Thyroid gland (tissue), 4 donors: ENCODE data around the gene CDKN2A. TPM values are rescaled to one million over a fixed set of nuclear protein-coding genes. Genes with fewer than 3 reads are reported as not detected.

Experiments
- DNase-seq, 2 donors: peaks; one replicate each; pipeline ENCODE4 v3.0.0-alpha.2; 2019
- H3K27ac ChIP-seq, 3 donors: fragments of 200-600 bp; sonication (generic); 1 replicate in 2 of 3; 2 replicates in 1 of 3; pipeline ENCODE4 v1.5.1; 2016 to 2019; ENCODE audit warnings: mild to moderate bottlenecking in 1 of 3, moderate library complexity in 1 of 3
- H3K27me3 ChIP-seq: fragments of 200-600 bp; sonication (generic); one replicate; pipeline ENCODE4 v1.5.1; 2019
- H3K36me3 ChIP-seq, 2 donors: fragments of 200-600 bp; sonication (generic); one replicate each; pipeline ENCODE4 v1.5.1; 2016 to 2019
- H3K4me1 ChIP-seq, 2 donors: fragments of 200-600 bp; sonication (generic); one replicate each; pipeline ENCODE4 v1.5.1; 2017 to 2019
- H3K4me3 ChIP-seq, 3 donors: fragments of 200-600 bp; sonication (generic); replicated peaks in 1 of 3; 1 replicate in 2 of 3; 2 replicates in 1 of 3; pipeline ENCODE4 v1.5.1; 2016; ENCODE audit warnings: mild to moderate bottlenecking in 1 of 3
- H3K9me3 ChIP-seq: fragments of 200-600 bp; sonication (generic); one replicate; pipeline ENCODE4 v1.5.1; 2017
- POLR2A ChIP-seq, 2 donors: fragments of 450-650 bp; IDR thresholded peaks; one replicate each; pipeline ENCODE4 v1.6.1; 2017; ENCODE audit warnings: antibody characterized with exemption in 2 of 2, mild to moderate bottlenecking in 2 of 2, moderate library complexity in 1 of 2
- WGBS, 2 donors: methylation state at CpG; one replicate each; pipeline ENCODE4 v1.1.5; 2017; 5-methylcytosine and 5-hydroxymethylcytosine counted together
- intact Hi-C: fragments of 100-400 bp; cut with DNase I; formaldehyde crosslinking; loops from one replicate; pipeline ENCODE4 v1.15.1; 2023
- total RNA-seq, 4 donors: library from RNA; depleted of rRNA; stranded (reverse); fragments of >200 nt; gene quantifications; one replicate each; pipeline ENCODE4 v1.2.3, GENCODE V29; 2016
- TF ChIP-seq, protein P1 (sequence below), 6 experiments: fragments of 200-600 bp in 3 of 6; fragments of 450-650 bp in 3 of 6; sonication (generic) in 3 of 6; IDR thresholded peaks; one replicate each; pipeline ENCODE4 v1.5.1; 2016 to 2019; ENCODE audit warnings: antibody characterized with exemption in 6 of 6, mild to moderate bottlenecking in 2 of 6, inconsistent platforms in 1 of 6, moderate library complexity in 1 of 6

Gene CDKN2A
- total RNA-seq, 4 donors from 2014 or later = 1.9 to 2.3 (median 2.1) TPM; not detected in 1

DNA sequence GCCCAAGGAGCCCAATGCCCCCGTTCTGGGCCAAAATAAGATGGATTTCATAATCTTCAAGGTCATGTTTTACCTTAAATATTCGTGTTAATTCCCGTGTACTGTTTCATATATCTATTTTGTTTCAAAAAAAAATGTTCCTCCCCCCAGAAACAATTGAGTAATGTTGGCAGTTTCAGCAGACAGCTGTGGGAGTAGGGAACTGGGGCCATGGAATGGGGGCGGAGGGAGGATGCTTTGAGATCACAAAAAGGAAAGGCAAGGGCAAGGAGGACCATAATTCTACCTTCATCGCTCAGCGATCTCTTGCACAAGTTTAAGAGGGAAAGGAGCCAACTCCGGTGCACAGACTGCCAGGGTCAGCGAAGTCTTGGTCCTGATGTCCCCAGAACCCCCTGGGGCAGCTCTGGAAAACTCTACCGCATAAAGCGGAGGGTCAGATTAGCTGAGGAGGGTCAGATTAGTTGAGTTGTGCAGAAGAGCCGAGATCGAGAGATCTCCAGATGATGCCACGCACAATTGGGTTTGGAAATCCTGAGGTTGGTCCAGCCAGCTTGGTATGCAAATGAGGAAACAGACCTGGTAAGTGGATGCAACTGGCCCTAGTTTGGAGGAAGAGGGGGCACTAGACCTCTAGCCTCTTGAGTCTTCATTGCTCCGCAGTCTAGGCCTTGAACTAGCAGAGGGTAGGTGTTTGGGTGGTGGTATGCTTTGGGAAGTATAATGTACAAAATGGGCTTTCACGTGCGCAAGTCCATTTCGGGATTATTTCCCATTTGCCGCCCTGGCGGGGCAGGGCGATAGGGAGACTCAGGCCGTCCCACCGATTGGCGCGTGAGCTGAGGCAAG lies 24.0 kb downstream of the CDKN2A start:
- H3K4me3 ChIP-seq = no peak overlapping the region
- intact Hi-C loops = loop anchor here (10.0 kb wide), 1 partner anchor 55 kb away; no protein-coding TSS in a partner anchor
- no peak for TF ChIP-seq POLR2A (IDR thresholded peaks at IDR 0.05)
- TF ChIP-seq, protein P1, sequence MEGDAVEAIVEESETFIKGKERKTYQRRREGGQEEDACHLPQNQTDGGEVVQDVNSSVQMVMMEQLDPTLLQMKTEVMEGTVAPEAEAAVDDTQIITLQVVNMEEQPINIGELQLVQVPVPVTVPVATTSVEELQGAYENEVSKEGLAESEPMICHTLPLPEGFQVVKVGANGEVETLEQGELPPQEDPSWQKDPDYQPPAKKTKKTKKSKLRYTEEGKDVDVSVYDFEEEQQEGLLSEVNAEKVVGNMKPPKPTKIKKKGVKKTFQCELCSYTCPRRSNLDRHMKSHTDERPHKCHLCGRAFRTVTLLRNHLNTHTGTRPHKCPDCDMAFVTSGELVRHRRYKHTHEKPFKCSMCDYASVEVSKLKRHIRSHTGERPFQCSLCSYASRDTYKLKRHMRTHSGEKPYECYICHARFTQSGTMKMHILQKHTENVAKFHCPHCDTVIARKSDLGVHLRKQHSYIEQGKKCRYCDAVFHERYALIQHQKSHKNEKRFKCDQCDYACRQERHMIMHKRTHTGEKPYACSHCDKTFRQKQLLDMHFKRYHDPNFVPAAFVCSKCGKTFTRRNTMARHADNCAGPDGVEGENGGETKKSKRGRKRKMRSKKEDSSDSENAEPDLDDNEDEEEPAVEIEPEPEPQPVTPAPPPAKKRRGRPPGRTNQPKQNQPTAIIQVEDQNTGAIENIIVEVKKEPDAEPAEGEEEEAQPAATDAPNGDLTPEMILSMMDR (IDR thresholded peaks at IDR 0.05) = no peak
- H3K36me3 ChIP-seq = no peaks in the 10 kb centered on the region
- H3K27me3 ChIP-seq = peaks cover 86% of the 10 kb centered on the region
- no peak overlapping the region for H3K27ac ChIP-seq
- H3K9me3 ChIP-seq = no peaks in the 10 kb centered on the region
- H3K4me1 ChIP-seq = peaks cover 10 to 20% of the 10 kb centered on the region in 2 donors
- no peak for DNase-seq
- WGBS, 2 donors = 14 to 16% methylated on average over 21 to 24 of the region's 24 CpGs

- intact Hi-C loops = no loop called here
- WGBS, 2 donors = 12 to 15% methylated on average over 28 of the region's 28 CpGs
Measured at GRCh38 chr9:21969011-21969940, 24.9 kb downstream of the CDKN2A start.

GRCh38 chr9:21968331-21969010 lies 25.7 kb downstream of the CDKN2A start:
- intact Hi-C loops = no loop called here
- Histone ChIP-seq H3K27me3 (peaks cover 77% of the 10 kb centered on the region), H3K36me3 (no peaks in the 10 kb centered on the region), H3K4me3 (no peak overlapping the region), H3K9me3 (no peaks in the 10 kb centered on the region), H3K27ac (no peak overlapping the region), H3K4me1 (peaks cover 5 to 14% of the 10 kb centered on the region in 2 donors)
- DNase-seq = no peak
- 7 to 10% methylated on average over 38 to 41 of the region's 41 CpGs for WGBS, 2 donors
- TF ChIP-seq, protein P1 (IDR thresholded peaks at IDR 0.05) = no peak
- no peak for TF ChIP-seq POLR2A (IDR thresholded peaks at IDR 0.05)

More at GRCh38 chr9:21969011-21969940, 24.9 kb downstream of the CDKN2A start:
- no peak overlapping the region for H3K4me3 ChIP-seq
- peaks cover 85% of the 10 kb centered on the region for H3K27me3 ChIP-seq
- H3K27ac ChIP-seq = no peak overlapping the region
- TF ChIP-seq, protein P1 (IDR thresholded peaks at IDR 0.05) = no peak
- DNase-seq = no peak
- peaks cover 5 to 15% of the 10 kb centered on the region in 2 donors for H3K4me1 ChIP-seq
- no peaks in the 10 kb centered on the region for H3K36me3 ChIP-seq
- no peaks in the 10 kb centered on the region for H3K9me3 ChIP-seq

GRCh38 chr9:21967702-21968101 lies 26.5 kb downstream of the CDKN2A start:
- TF ChIP-seq, protein P1 (IDR thresholded peaks at IDR 0.05) = no peak
- TF ChIP-seq POLR2A (IDR thresholded peaks at IDR 0.05) = no peak
- intact Hi-C loops = no loop called here
- H3K4me3 ChIP-seq = no peak overlapping the region
- no peaks in the 10 kb centered on the region for H3K9me3 ChIP-seq
- H3K4me1 ChIP-seq = peaks cover 5 to 14% of the 10 kb centered on the region in 2 donors
- H3K27me3 ChIP-seq = peaks cover 71% of the 10 kb centered on the region
- 21 to 25% methylated on average over 10 of the region's 10 CpGs for WGBS, 2 donors
- DNase-seq = no peak
- H3K36me3 ChIP-seq = no peaks in the 10 kb centered on the region
- no peak overlapping the region for H3K27ac ChIP-seq
